IMR-90 (cell line): Measurements from ENCODE around the gene RPL10A. TPM values are rescaled to one million over a fixed set of nuclear protein-coding genes. Genes with fewer than 3 reads are reported as not detected.

Experiments
- microRNA-seq, 2 experiments: library from miRNA; stranded (forward) in 1 of 2; unstranded in 1 of 2; fragments of 10-50 nt in 1 of 2; fragments of <30 nt in 1 of 2; gene quantifications in 1 of 2; microRNA quantifications in 1 of 2; one replicate each; pipeline versions ENCODE3 to v1.1.0; 2013 to 2020; ENCODE audit not compliant: insufficient read depth in 1 of 2, insufficient read length in 1 of 2, unreplicated experiment in 1 of 2
- polyA plus RNA-seq, 3 experiments: library from polyadenylated mRNA; depleted of rRNA; stranded (reverse); fragments of >200 nt; gene quantifications; 2 replicates each; pipeline ENCODE4 v1.2.3, GENCODE V29; 2012; ENCODE audit warnings: low replicate concordance in 1 of 3
- small RNA-seq, 5 experiments: library from RNA; depleted of rRNA; stranded (forward); fragments of <200 nt; gene quantifications; one replicate each; pipeline ENCODE3, GENCODE V24; 2012
- total RNA-seq: library from RNA; depleted of rRNA; stranded (reverse); fragments of >200 nt; gene quantifications from 2 replicates; pipeline ENCODE4 v1.2.3, GENCODE V29; 2012; rRNA removed

Gene RPL10A
- total and polyA plus RNA-seq, 2 of the 4 experiments (the other 2 are of a cell fraction): 2,310 to 3,153 TPM

Small RNAs within 50 kb of the gene (microRNA-seq; reads per million reads assigned to microRNA genes)
- 1.0 to 2.9 reads per million in 2 experiments for gene MIR7111

Small RNAs within 50 kb of the gene (small RNA-seq; reads per million reads assigned to genes)
- 0 to 0.07 (median 0) reads per million in 5 experiments for gene MIR7111

Other genes starting within 250 kb of the RPL10A start
- 15.3 and 19.9 TPM in 2 replicates for gene ZNF76, start 208.7 kb upstream of the RPL10A start, total RNA-seq
- gene ZNF76, start 208.7 kb upstream of the RPL10A start, polyA plus RNA-seq (2012; rRNA removed): 21.1 and 22.5 TPM in 2 replicates
- 1.9 and 2.5 TPM in 2 replicates for gene DEF6, start 170.6 kb upstream of the RPL10A start, total RNA-seq
- gene DEF6, start 170.6 kb upstream of the RPL10A start, polyA plus RNA-seq (2012; rRNA removed): 4.1 and 4.2 TPM in 2 replicates
- gene PPARD, start 125.8 kb upstream of the RPL10A start, total RNA-seq: 10.0 and 10.4 TPM in 2 replicates
- 69.0 and 78.3 TPM in 2 replicates for gene PPARD, start 125.8 kb upstream of the RPL10A start, polyA plus RNA-seq (2012; rRNA removed)
- gene FANCE, start 16.1 kb upstream of the RPL10A start, total RNA-seq: 7.5 and 9.1 TPM in 2 replicates
- gene FANCE, start 16.1 kb upstream of the RPL10A start, polyA plus RNA-seq (2012; rRNA removed): 6.8 and 7.1 TPM in 2 replicates
- 5.0 and 5.2 TPM in 2 replicates for gene TEAD3, start 28.7 kb downstream of the RPL10A start, total RNA-seq
- 25.0 and 28.0 TPM in 2 replicates for gene TEAD3, start 28.7 kb downstream of the RPL10A start, polyA plus RNA-seq (2012; rRNA removed)
- gene TULP1, start 44.5 kb downstream of the RPL10A start, total RNA-seq: not detected in 2 replicates
- not detected in 2 replicates for gene TULP1, start 44.5 kb downstream of the RPL10A start, polyA plus RNA-seq (2012; rRNA removed)
- gene FKBP5, start 220.5 kb downstream of the RPL10A start, total RNA-seq: 7.0 and 10.0 TPM in 2 replicates
- gene FKBP5, start 220.5 kb downstream of the RPL10A start, polyA plus RNA-seq (2012; rRNA removed): 5.6 and 6.8 TPM in 2 replicates